Spleen (tissue), 7 donors: ENCODE data around the gene SMIM28.
A peak's percentile ranks its signal among the peaks of the same experiment; 100 is the strongest.

ENCODE experiments used
- CTCF ChIP-seq, 11 experiments: fragments of 200-600 bp in 7 of 11; fragments of 450-650 bp in 4 of 11; sonication (generic) in 4 of 11; IDR thresholded peaks in 8 of 11; conservative IDR thresholded peaks in 3 of 11; 1 replicate in 7 of 11; 2 replicates in 4 of 11; pipeline versions ENCODE4 v1.4.0 to v1.8.0; 2016 to 2021; ENCODE audit warnings: antibody characterized with exemption in 11 of 11, inconsistent platforms in 4 of 11, mild to moderate bottlenecking in 1 of 11
- POLR2A ChIP-seq, 3 donors: fragments of 450-650 bp; IDR thresholded peaks; one replicate each; pipeline ENCODE4 v1.5.1; 2017; ENCODE audit warnings: antibody characterized with exemption in 3 of 3, mild to moderate bottlenecking in 1 of 3
- POLR2AphosphoS5 ChIP-seq, 3 donors: sonication (generic); formaldehyde crosslinking; IDR thresholded peaks; one replicate each; pipeline ENCODE4 v1.5.1; 2017; ENCODE audit warnings: antibody characterized with exemption in 3 of 3
- donor health status: DM: no; HTN: no; CAD: no; lungs with moderate emphysema.
- donor health status: DM: no; HTN: no; CAD: no.
- donor health status: DM: no; HTN: no; CAD: no.

GRCh38 chr6:138428944-138429598 lies 51.4 kb downstream of the SMIM28 start:
- TF ChIP-seq POLR2AphosphoS5 (IDR thresholded peaks at IDR 0.05) (no peak), CTCF (IDR thresholded peaks at IDR 0.05 in 8 of 11, conservative IDR thresholded peaks at IDR 0.05 in 3 of 11) (peak in 10 of 11 experiments; percentile 12 to 62 (median 52)), POLR2A (IDR thresholded peaks at IDR 0.05) (no peak)
